OCI-LY7 (cell line): ENCODE measurements around the gene HOXA3.

ENCODE experiments used
- CTCF ChIP-seq: fragments of 200-600 bp; sonication (generic); conservative IDR thresholded peaks from 2 replicates; pipeline ENCODE4 v1.5.1; 2014; ENCODE audit warnings: mild to moderate bottlenecking, antibody characterized with exemption, low read length, moderate library complexity, mixed read lengths
- EZH2phosphoT487 ChIP-seq: fragments of 200-600 bp; sonication (generic); IDR thresholded peaks from 2 replicates; pipeline ENCODE4 v1.6.1; 2018; ENCODE audit warnings: low read depth, borderline replicate concordance, mild to moderate bottlenecking, mixed run types, antibody characterized with exemption, low read length, moderate library complexity, mixed read lengths

DNA sequence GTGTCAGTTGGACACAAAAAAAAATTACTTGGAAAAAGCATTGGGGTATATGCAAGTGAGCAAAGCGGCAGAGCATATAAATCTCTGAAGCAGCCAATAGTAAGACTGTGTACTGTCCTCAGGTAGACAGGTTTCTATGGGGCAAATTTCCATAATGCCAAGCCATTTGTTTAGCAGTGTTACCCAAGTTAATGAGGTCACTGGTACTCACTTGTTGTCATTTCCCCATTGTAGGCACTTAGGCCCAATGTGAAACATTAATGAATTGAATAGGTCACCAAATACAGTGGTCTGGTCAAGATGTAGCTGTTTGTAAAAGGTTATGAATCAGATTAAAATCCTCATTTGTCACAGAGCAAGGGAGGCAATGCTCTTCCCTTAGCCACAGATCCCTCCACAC is 84.1 kb downstream of the HOXA3 start:
- TF ChIP-seq CTCF, result no peak
- TF ChIP-seq EZH2phosphoT487, result no peak
